Measurements from ENCODE around the gene ZNF135. TPM values are rescaled to one million over a fixed set of nuclear protein-coding genes. Genes with fewer than 3 reads are reported as not detected.

The ZNF135 gene
- total RNA-seq, 1 donor from 2014 or later = 3.8 TPM

- intact Hi-C loops (cut with micrococcal nuclease) = no loop called here
- no peak overlapping the region for H3K4me3 ChIP-seq
- no peaks in the 10 kb centered on the region for H3K4me1 ChIP-seq
- no peak for TF ChIP-seq CTCF (IDR thresholded peaks at IDR 0.05; ENCODE audit: borderline replicate concordance)
- no peak overlapping the region for H3K27ac ChIP-seq (replicated peaks)
- peaks cover 83% of the 10 kb centered on the region for H3K36me3 ChIP-seq
- DNase-seq = no peak
- peaks cover 76% of the 10 kb centered on the region for H3K9me3 ChIP-seq (replicated peaks)
- no peaks in the 10 kb centered on the region for H3K27me3 ChIP-seq (ENCODE audit: low read depth)
These were observed 28.0 kb downstream of the ZNF135 start for GRCh38 chr19:58086825-58087710.

DNA sequence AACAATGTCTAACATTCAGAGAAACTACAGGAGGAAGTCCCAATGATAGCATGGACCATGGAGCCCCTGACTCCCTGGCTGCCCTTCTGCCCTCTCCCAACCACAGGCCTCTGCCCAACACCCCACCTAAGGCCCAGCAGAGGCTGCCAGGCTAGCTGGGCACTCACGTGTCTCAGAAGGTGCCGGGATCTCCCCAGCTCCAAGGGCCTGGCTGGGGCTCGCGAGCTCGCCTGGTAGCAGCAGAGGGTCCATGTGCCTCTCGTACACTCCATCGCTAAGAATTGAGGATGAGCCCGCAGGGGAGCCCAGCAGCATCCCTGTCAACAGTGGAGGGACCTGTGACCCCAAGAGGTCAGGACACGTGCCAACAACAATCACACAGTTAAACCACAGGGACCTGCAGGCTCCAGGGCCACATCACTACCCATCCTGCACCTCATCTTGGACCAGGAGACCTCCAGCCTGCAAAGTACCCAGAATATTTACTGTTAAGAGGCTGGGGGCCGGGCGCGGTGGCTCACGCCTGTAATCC lies 29.5 kb downstream of the ZNF135 start:
- peaks cover 75% of the 10 kb centered on the region for H3K9me3 ChIP-seq (replicated peaks)
- intact Hi-C loops (cut with micrococcal nuclease) = no loop called here
- no peak for TF ChIP-seq CTCF (IDR thresholded peaks at IDR 0.05; ENCODE audit: borderline replicate concordance)
- H3K27me3 ChIP-seq (ENCODE audit: low read depth) = no peaks in the 10 kb centered on the region
- peaks cover 71% of the 10 kb centered on the region for H3K36me3 ChIP-seq
- H3K4me3 ChIP-seq = no peak overlapping the region
- H3K27ac ChIP-seq (replicated peaks) = no peak overlapping the region
- no peaks in the 10 kb centered on the region for H3K4me1 ChIP-seq
- DNase-seq = no peak

GRCh38 chr19:58089846-58090245 lies 30.8 kb downstream of the ZNF135 start:
- TF ChIP-seq CTCF (IDR thresholded peaks at IDR 0.05; ENCODE audit: borderline replicate concordance) = no peak
- no peak for DNase-seq
- Histone ChIP-seq H3K27me3 (ENCODE audit: low read depth) (no peaks in the 10 kb centered on the region), H3K4me3 (no peak overlapping the region), H3K9me3 (replicated peaks) (peaks cover 75% of the 10 kb centered on the region), H3K36me3 (peaks cover 59% of the 10 kb centered on the region), H3K4me1 (no peaks in the 10 kb centered on the region), H3K27ac (replicated peaks) (no peak overlapping the region)
- intact Hi-C loops (cut with micrococcal nuclease) = no loop called here

- Histone ChIP-seq H3K9me3 (replicated peaks) (peaks cover 80% of the 10 kb centered on the region), H3K27ac (replicated peaks) (no peak overlapping the region), H3K4me1 (peaks cover 12% of the 10 kb centered on the region), H3K27me3 (ENCODE audit: low read depth) (no peaks in the 10 kb centered on the region), H3K4me3 (no peak overlapping the region), H3K36me3 (peaks cover 48% of the 10 kb centered on the region)
- intact Hi-C loops (cut with micrococcal nuclease) = no loop called here
- no peak for DNase-seq
- TF ChIP-seq CTCF (IDR thresholded peaks at IDR 0.05; ENCODE audit: borderline replicate concordance) = no peak
These were observed 32.3 kb downstream of the ZNF135 start for GRCh38 chr19:58091251-58091995.

- no peak for TF ChIP-seq CTCF (IDR thresholded peaks at IDR 0.05; ENCODE audit: borderline replicate concordance)
- no peak for DNase-seq
- Histone ChIP-seq H3K4me3 (no peak overlapping the region), H3K27me3 (ENCODE audit: low read depth) (no peaks in the 10 kb centered on the region), H3K9me3 (replicated peaks) (peaks cover 71% of the 10 kb centered on the region), H3K27ac (replicated peaks) (no peak overlapping the region), H3K4me1 (peaks cover 27% of the 10 kb centered on the region), H3K36me3 (peaks cover 31% of the 10 kb centered on the region)
- intact Hi-C loops (cut with micrococcal nuclease) = no loop called here
These were observed 34.0 kb downstream of the ZNF135 start for GRCh38 chr19:58093071-58093470.

All from left ventricle myocardium inferior (tissue), 1 donor.